PC-9 (cell line): ENCODE results near the gene NF1. TPM values are rescaled to one million over a fixed set of nuclear protein-coding genes. Genes with fewer than 3 reads are reported as not detected.

Source experiments
- BruUV-seq: library from RNA; stranded (reverse); fragments of 400-500 nt; replicated peaks from 2 replicates; lab custom pipeline; 2021; lab: Mats Ljungman, UMichigan
- CTCF ChIA-PET: fragments of 300-600 bp; sonication (Branson Sonifier 250); formaldehyde crosslinking; loops from one replicate; lab custom pipeline; 2022; ENCODE audit warnings: antibody characterized with exemption; lab: Charles Lee
- POLR2A ChIA-PET: fragments of 300-600 bp; sonication (Branson Sonifier 250); formaldehyde crosslinking; loops from one replicate; lab custom pipeline; 2022; ENCODE audit warnings: antibody characterized with exemption; ENCODE audit not compliant: unreplicated experiment; lab: Charles Lee
- DNase-seq, 2 experiments: peaks; one replicate each; pipeline versions ENCODE4 v3.0.0 to v3.0.0-alpha.2; 2015 to 2022; ENCODE audit warnings: mixed read lengths in 1 of 2
- H2AFZ ChIP-seq: fragments of 200-600 bp; sonication (generic); 2 replicates; pipeline ENCODE4 v1.8.1; 2017; ENCODE audit warnings: antibody characterized with exemption
- H3F3A ChIP-seq: fragments of 200-600 bp; sonication (generic); 2 replicates; pipeline ENCODE4 v1.8.1; 2017; ENCODE audit warnings: antibody characterized with exemption, mild to moderate bottlenecking, low read depth; ENCODE audit not compliant: insufficient read depth
- H3K27ac ChIP-seq: fragments of 200-600 bp; sonication (generic); 2 replicates; pipeline ENCODE4 v1.6.1; 2016; ENCODE audit warnings: mixed run types
- H3K27me3 ChIP-seq: fragments of 200-600 bp; sonication (generic); 2 replicates; pipeline ENCODE4 v1.6.1; 2016; ENCODE audit warnings: low read depth, mixed run types; ENCODE audit not compliant: insufficient read depth
- H3K36me3 ChIP-seq: fragments of 200-600 bp; sonication (generic); 2 replicates; pipeline ENCODE4 v1.6.1; 2016; ENCODE audit warnings: low read depth, mixed run types
- H3K4me1 ChIP-seq: fragments of 200-600 bp; sonication (generic); replicated peaks from 2 replicates; pipeline ENCODE4 v1.6.1; 2016; ENCODE audit warnings: mixed run types; ENCODE audit not compliant: insufficient read depth
- H3K4me2 ChIP-seq: fragments of 200-600 bp; sonication (generic); 2 replicates; pipeline ENCODE4 v1.6.1; 2017; ENCODE audit warnings: mixed run types
- H3K4me3 ChIP-seq: fragments of 200-600 bp; sonication (generic); 2 replicates; pipeline ENCODE4 v1.6.1; 2016; ENCODE audit warnings: mixed run types
- H3K79me2 ChIP-seq: fragments of 200-600 bp; sonication (generic); 2 replicates; pipeline ENCODE4 v1.6.1; 2017; ENCODE audit warnings: low read depth, mixed run types
- H3K9me2 ChIP-seq: fragments of 200-600 bp; sonication (generic); 2 replicates; pipeline ENCODE4 v1.8.1; 2017; ENCODE audit warnings: mild to moderate bottlenecking; ENCODE audit not compliant: insufficient read depth
- H3K9me3 ChIP-seq: fragments of 200-600 bp; sonication (generic); 2 replicates; pipeline ENCODE4 v1.8.1; 2016; ENCODE audit warnings: low read depth; ENCODE audit not compliant: insufficient read depth
- H4K20me1 ChIP-seq: fragments of 200-600 bp; sonication (generic); 2 replicates; pipeline ENCODE4 v1.8.1; 2017; ENCODE audit not compliant: insufficient read depth
- EZH2 ChIP-seq: fragments of 200-600 bp; sonication (generic); IDR thresholded peaks from 2 replicates; pipeline ENCODE4 v1.8.0; 2017; ENCODE audit warnings: antibody characterized with exemption, low read depth
- intact Hi-C: fragments of 100-400 bp; cut with micrococcal nuclease; formaldehyde crosslinking; loops from one replicate; pipeline ENCODE4 v1.10.0; 2022; ENCODE audit not compliant: unreplicated experiment
- total RNA-seq: library from RNA; stranded (reverse); gene quantifications from 2 replicates; pipeline ENCODE4 v1.2.3, GENCODE V29; 2021
- TF ChIP-seq, protein P1 (sequence below): fragments of 200-600 bp; sonication (generic); conservative IDR thresholded peaks from 2 replicates; pipeline ENCODE4 v1.6.1; 2017; ENCODE audit warnings: mixed run types, antibody characterized with exemption, mild to moderate bottlenecking, moderate library complexity

NF1 gene
- total RNA-seq, 1 experiment from 2014 or later: 61.0 TPM

- H3K9me2 ChIP-seq: no peaks in the 10 kb centered on the region
- no peak for DNase-seq
- POLR2A ChIA-PET: interaction anchor here (0.5 kb wide), 1 partner anchor 215 kb away, joined by 4 read pairs; the partner anchor contains the start of gene NF1
- no peak overlapping the region for H3K4me3 ChIP-seq
- CTCF ChIA-PET: no interaction called here
- no peak overlapping the region for H3K4me2 ChIP-seq
- H3K27ac ChIP-seq: no peak overlapping the region
- intact Hi-C loops: no loop called here
- BruUV-seq: no TSS peak
- no peaks in the 10 kb centered on the region for H3K79me2 ChIP-seq
- no peaks in the 10 kb centered on the region for H3K27me3 ChIP-seq
- no peaks in the 10 kb centered on the region for H3K36me3 ChIP-seq
- peaks cover 20% of the 10 kb centered on the region for H3F3A ChIP-seq
- no peaks in the 10 kb centered on the region for H3K9me3 ChIP-seq
- H2AFZ ChIP-seq: no peak overlapping the region
- no peaks in the 10 kb centered on the region for H4K20me1 ChIP-seq
- TF ChIP-seq, protein P1, sequence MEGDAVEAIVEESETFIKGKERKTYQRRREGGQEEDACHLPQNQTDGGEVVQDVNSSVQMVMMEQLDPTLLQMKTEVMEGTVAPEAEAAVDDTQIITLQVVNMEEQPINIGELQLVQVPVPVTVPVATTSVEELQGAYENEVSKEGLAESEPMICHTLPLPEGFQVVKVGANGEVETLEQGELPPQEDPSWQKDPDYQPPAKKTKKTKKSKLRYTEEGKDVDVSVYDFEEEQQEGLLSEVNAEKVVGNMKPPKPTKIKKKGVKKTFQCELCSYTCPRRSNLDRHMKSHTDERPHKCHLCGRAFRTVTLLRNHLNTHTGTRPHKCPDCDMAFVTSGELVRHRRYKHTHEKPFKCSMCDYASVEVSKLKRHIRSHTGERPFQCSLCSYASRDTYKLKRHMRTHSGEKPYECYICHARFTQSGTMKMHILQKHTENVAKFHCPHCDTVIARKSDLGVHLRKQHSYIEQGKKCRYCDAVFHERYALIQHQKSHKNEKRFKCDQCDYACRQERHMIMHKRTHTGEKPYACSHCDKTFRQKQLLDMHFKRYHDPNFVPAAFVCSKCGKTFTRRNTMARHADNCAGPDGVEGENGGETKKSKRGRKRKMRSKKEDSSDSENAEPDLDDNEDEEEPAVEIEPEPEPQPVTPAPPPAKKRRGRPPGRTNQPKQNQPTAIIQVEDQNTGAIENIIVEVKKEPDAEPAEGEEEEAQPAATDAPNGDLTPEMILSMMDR: no peak
- TF ChIP-seq EZH2: no peak
- peaks cover 31% of the 10 kb centered on the region for H3K4me1 ChIP-seq
These were observed 214.8 kb downstream of the NF1 start for GRCh38 chr17:31309556-31309955.

DNA sequence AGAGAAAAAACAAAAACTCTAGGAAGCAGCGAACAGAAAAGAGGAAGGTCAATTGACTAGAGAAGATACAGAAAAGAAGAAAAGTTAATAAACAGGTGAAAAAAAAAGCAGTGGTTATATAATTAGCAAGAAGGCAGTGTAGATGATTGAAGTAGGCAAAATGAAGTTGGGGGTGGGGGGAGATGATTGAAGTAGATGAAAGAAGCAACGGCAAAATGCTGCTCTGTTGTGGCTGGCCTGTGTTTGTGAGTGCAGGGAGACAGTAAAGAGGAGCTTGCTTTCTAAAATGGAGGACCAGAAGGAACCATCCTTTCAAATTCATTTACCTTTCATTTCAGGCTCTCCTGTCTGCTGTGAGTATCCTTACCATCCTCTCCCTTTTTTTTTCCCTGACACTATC is 215.5 kb downstream of the NF1 start:
- no peak for DNase-seq
- no peak overlapping the region for H3K4me3 ChIP-seq
- no peak for TF ChIP-seq EZH2
- TF ChIP-seq, protein P1: no peak
- H3K4me1 ChIP-seq: peaks cover 34% of the 10 kb centered on the region
- peaks cover 24% of the 10 kb centered on the region for H3F3A ChIP-seq
- POLR2A ChIA-PET: interaction anchor here (0.5 kb wide), 1 partner anchor 216 kb away, joined by 4 read pairs; the partner anchor contains the start of gene NF1
- CTCF ChIA-PET: no interaction called here
- no peak overlapping the region for H3K4me2 ChIP-seq
- H3K27ac ChIP-seq: no peak overlapping the region
- H3K79me2 ChIP-seq: no peaks in the 10 kb centered on the region
- no TSS peak for BruUV-seq
- H2AFZ ChIP-seq: no peak overlapping the region
- H3K9me2 ChIP-seq: no peaks in the 10 kb centered on the region
- H4K20me1 ChIP-seq: no peaks in the 10 kb centered on the region
- no peaks in the 10 kb centered on the region for H3K27me3 ChIP-seq
- H3K36me3 ChIP-seq: no peaks in the 10 kb centered on the region
- no peaks in the 10 kb centered on the region for H3K9me3 ChIP-seq
- intact Hi-C loops: no loop called here

- Histone ChIP-seq H3K4me1 (peaks cover 34% of the 10 kb centered on the region), H4K20me1 (no peaks in the 10 kb centered on the region), H3K4me2 (no peak overlapping the region), H3K27me3 (no peaks in the 10 kb centered on the region), H3K36me3 (no peaks in the 10 kb centered on the region), H2AFZ (no peak overlapping the region), H3K9me2 (no peaks in the 10 kb centered on the region), H3K9me3 (no peaks in the 10 kb centered on the region), H3K4me3 (no peak overlapping the region), H3F3A (peaks cover 24% of the 10 kb centered on the region), H3K79me2 (no peaks in the 10 kb centered on the region), H3K27ac (no peak overlapping the region)
- TF ChIP-seq EZH2: no peak
- TF ChIP-seq, protein P1: no peak
- intact Hi-C loops: no loop called here
- POLR2A ChIA-PET: no interaction called here
- no peak for DNase-seq
- CTCF ChIA-PET: no interaction called here
- no TSS peak for BruUV-seq
These were observed 216.1 kb downstream of the NF1 start for GRCh38 chr17:31310886-31311285.
